OCI-LY1 (cell line): Measurements from ENCODE around the gene SYTL5.

Experiments
- H2AFZ ChIP-seq: fragments of 200-600 bp; sonication (generic), shearing (Covaris generic); 2 replicates; pipeline ENCODE4 v1.6.0; 2014; ENCODE audit warnings: antibody characterized with exemption, mild to moderate bottlenecking, low read length
- H3F3A ChIP-seq: fragments of 200-600 bp; sonication (generic), shearing (Covaris generic); 2 replicates; pipeline ENCODE4 v1.6.0; 2014; ENCODE audit warnings: mild to moderate bottlenecking, antibody characterized with exemption, low read length, moderate library complexity; ENCODE audit not compliant: insufficient read depth
- H3K27ac ChIP-seq: fragments of 200-600 bp; sonication (generic); 2 replicates; pipeline ENCODE4 v1.5.1; 2014; ENCODE audit warnings: low read length, mixed run types, mild to moderate bottlenecking, low read depth; ENCODE audit not compliant: poor library complexity, severe bottlenecking
- H3K27me3 ChIP-seq: fragments of 200-600 bp; sonication (generic); 2 replicates; pipeline ENCODE4 v1.6.0; 2014; ENCODE audit warnings: antibody characterized with exemption, mild to moderate bottlenecking, low read length, moderate library complexity; ENCODE audit not compliant: insufficient read depth
- H3K36me3 ChIP-seq: fragments of 200-600 bp; sonication (generic); 2 replicates; pipeline ENCODE4 v1.6.1; 2014; ENCODE audit warnings: mild to moderate bottlenecking, antibody characterized with exemption, low read length, moderate library complexity, mixed read lengths; ENCODE audit not compliant: insufficient read depth
- H3K4me1 ChIP-seq: fragments of 200-600 bp; sonication (generic); 2 replicates; pipeline ENCODE4 v1.5.1; 2014; ENCODE audit warnings: mild to moderate bottlenecking, low read length, moderate library complexity; ENCODE audit not compliant: insufficient read depth, severe bottlenecking
- H3K4me2 ChIP-seq: fragments of 200-600 bp; sonication (generic), shearing (Covaris generic); 2 replicates; pipeline ENCODE4 v1.6.1; 2014; ENCODE audit warnings: low read length
- H3K4me3 ChIP-seq: fragments of 200-600 bp; sonication (generic); 2 replicates; pipeline ENCODE4 v1.5.1; 2014; ENCODE audit warnings: low read length, low read depth, mild to moderate bottlenecking, mixed read lengths; ENCODE audit not compliant: poor library complexity, severe bottlenecking
- H3K79me2 ChIP-seq: fragments of 200-600 bp; shearing (Covaris generic); 2 replicates; pipeline ENCODE4 v1.6.1; 2016; ENCODE audit warnings: mixed run types, low read length, mixed read lengths; ENCODE audit not compliant: insufficient read depth
- H3K9ac ChIP-seq: fragments of 200-600 bp; sonication (generic), shearing (Covaris generic); 2 replicates; pipeline ENCODE4 v1.6.1; 2014; ENCODE audit warnings: mild to moderate bottlenecking, low read length, mixed read lengths
- H3K9me2 ChIP-seq: fragments of 200-600 bp; sonication (generic), shearing (Covaris generic); 2 replicates; pipeline ENCODE4 v1.6.1; 2014; ENCODE audit warnings: low read depth, mild to moderate bottlenecking, low read length, mixed read lengths
- H3K9me3 ChIP-seq: fragments of 200-600 bp; shearing (Covaris generic); 2 replicates; pipeline ENCODE4 v1.6.1; 2014; ENCODE audit warnings: low read length, mixed read lengths
- H4K20me1 ChIP-seq: fragments of 200-600 bp; sonication (generic), shearing (Covaris generic); 2 replicates; pipeline ENCODE4 v1.6.0; 2016; ENCODE audit warnings: mild to moderate bottlenecking, low read length; ENCODE audit not compliant: insufficient read depth
- CTCF ChIP-seq: fragments of 200-600 bp; sonication (generic), shearing (Covaris generic); IDR thresholded peaks from 2 replicates; pipeline ENCODE4 v1.5.1; 2017; ENCODE audit warnings: mild to moderate bottlenecking, antibody characterized with exemption, low read length, moderate library complexity, mixed read lengths
- EZH2 ChIP-seq: fragments of 200-600 bp; sonication (generic), shearing (Covaris generic); IDR thresholded peaks from 2 replicates; pipeline ENCODE4 v1.8.0; 2017; ENCODE audit warnings: borderline replicate concordance, mixed run types, mild to moderate bottlenecking, antibody characterized with exemption, low read length, moderate library complexity, mixed read lengths

The SYTL5 gene

GRCh38 chrX:38110231-38110630 is 103.9 kb downstream of the SYTL5 start:
- Histone ChIP-seq H3K27me3 (no peaks in the 10 kb centered on the region), H3K4me3 (no peak overlapping the region), H3K36me3 (no peaks in the 10 kb centered on the region), H3K27ac (no peak overlapping the region), H4K20me1 (no peaks in the 10 kb centered on the region), H3K9me2 (no peaks in the 10 kb centered on the region), H3K4me2 (no peak overlapping the region), H3K9ac (no peak overlapping the region), H3K9me3 (no peaks in the 10 kb centered on the region), H3F3A (no peaks in the 10 kb centered on the region), H2AFZ (no peak overlapping the region), H3K4me1 (no peaks in the 10 kb centered on the region), H3K79me2 (no peaks in the 10 kb centered on the region)
- TF ChIP-seq EZH2 = no peak

GRCh38 chrX:38111196-38111595 is 104.8 kb downstream of the SYTL5 start:
- TF ChIP-seq EZH2 (no peak), CTCF (no peak)

GRCh38 chrX:38112566-38112965 is 106.2 kb downstream of the SYTL5 start:
- Histone ChIP-seq H4K20me1 (no peaks in the 10 kb centered on the region), H3K27me3 (no peaks in the 10 kb centered on the region), H3K9ac (no peak overlapping the region), H3K9me2 (no peaks in the 10 kb centered on the region), H3K79me2 (no peaks in the 10 kb centered on the region), H3K4me2 (no peak overlapping the region), H3K9me3 (no peaks in the 10 kb centered on the region), H3K4me3 (no peak overlapping the region), H3K36me3 (no peaks in the 10 kb centered on the region), H3K4me1 (no peaks in the 10 kb centered on the region), H3K27ac (no peak overlapping the region), H2AFZ (no peak overlapping the region), H3F3A (no peaks in the 10 kb centered on the region)
- TF ChIP-seq EZH2 = no peak
- TF ChIP-seq CTCF = no peak

More at GRCh38 chrX:38111196-38111595, 104.8 kb downstream of the SYTL5 start:
- H3F3A ChIP-seq = no peaks in the 10 kb centered on the region
- H3K4me2 ChIP-seq = no peak overlapping the region
- no peak overlapping the region for H3K9ac ChIP-seq
- H4K20me1 ChIP-seq = no peaks in the 10 kb centered on the region
- no peak overlapping the region for H3K27ac ChIP-seq
- no peaks in the 10 kb centered on the region for H3K36me3 ChIP-seq
- no peaks in the 10 kb centered on the region for H3K27me3 ChIP-seq
- H3K79me2 ChIP-seq = no peaks in the 10 kb centered on the region
- no peaks in the 10 kb centered on the region for H3K9me2 ChIP-seq
- H3K9me3 ChIP-seq = no peaks in the 10 kb centered on the region
- no peak overlapping the region for H3K4me3 ChIP-seq
- no peak overlapping the region for H2AFZ ChIP-seq
- H3K4me1 ChIP-seq = no peaks in the 10 kb centered on the region

GRCh38 chrX:38116706-38117105 is 110.4 kb downstream of the SYTL5 start:
- no peaks in the 10 kb centered on the region for H3K27me3 ChIP-seq
- no peaks in the 10 kb centered on the region for H3K36me3 ChIP-seq
- no peaks in the 10 kb centered on the region for H3K79me2 ChIP-seq
- no peak overlapping the region for H3K4me2 ChIP-seq
- no peak for TF ChIP-seq CTCF
- TF ChIP-seq EZH2 = no peak
- H3K4me3 ChIP-seq = no peak overlapping the region
- H3F3A ChIP-seq = no peaks in the 10 kb centered on the region
- no peaks in the 10 kb centered on the region for H3K9me2 ChIP-seq
- H3K27ac ChIP-seq = no peak overlapping the region
- H3K9me3 ChIP-seq = no peaks in the 10 kb centered on the region
- H2AFZ ChIP-seq = no peak overlapping the region
- H3K4me1 ChIP-seq = no peaks in the 10 kb centered on the region
- H4K20me1 ChIP-seq = no peaks in the 10 kb centered on the region
- H3K9ac ChIP-seq = no peak overlapping the region
